Skeletal muscle satellite cell (primary cell): Measurements from ENCODE around the gene CAMTA1.

Experiments used
- H3K27me3 ChIP-seq: 2 replicates; pipeline ENCODE4 v1.7.0; 2013; ENCODE audit warnings: low read length; ENCODE audit not compliant: control insufficient read depth, insufficient read depth
- H3K36me3 ChIP-seq: 2 replicates; pipeline ENCODE4 v1.7.0; 2013; ENCODE audit warnings: mild to moderate bottlenecking, control low read depth, low read length; ENCODE audit not compliant: insufficient read depth
- H3K4me1 ChIP-seq: 2 replicates; pipeline ENCODE4 v1.7.0; 2013; ENCODE audit warnings: low read length; ENCODE audit not compliant: control insufficient read depth, insufficient read depth
- H3K4me2 ChIP-seq: 2 replicates; pipeline ENCODE4 v1.7.0; 2013; ENCODE audit warnings: mild to moderate bottlenecking, low read length
- H3K4me3 ChIP-seq: 2 replicates; pipeline ENCODE4 v1.7.0; 2013; ENCODE audit warnings: low read length
- H3K9ac ChIP-seq: 2 replicates; pipeline ENCODE4 v1.7.0; 2013; ENCODE audit warnings: mild to moderate bottlenecking, low read depth, low read length, moderate library complexity
- H3K9me3 ChIP-seq: replicated peaks from 2 replicates; pipeline ENCODE4 v1.7.0; 2013; ENCODE audit warnings: mild to moderate bottlenecking, control low read depth, low read length

CAMTA1 gene

DNA sequence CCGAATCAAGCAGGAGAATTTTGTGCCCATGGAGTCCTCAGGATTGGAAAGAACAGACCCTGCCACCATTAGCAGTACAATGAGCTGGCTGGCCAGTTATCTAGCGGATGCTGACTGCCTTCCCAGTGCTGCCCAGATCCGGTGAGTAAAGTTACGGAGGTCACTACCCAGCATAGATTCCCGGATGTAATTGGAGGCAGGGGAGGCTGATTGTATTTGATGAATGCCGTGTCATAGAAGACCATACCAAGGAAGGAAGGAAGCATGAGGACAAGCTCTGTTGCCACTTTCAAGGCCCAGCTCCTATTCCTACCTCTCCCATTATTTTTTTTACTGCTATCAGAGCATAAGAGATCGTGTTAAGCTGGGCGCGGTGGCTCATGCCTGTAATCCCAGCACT is 959.6 kb downstream of the CAMTA1 start:
- H3K4me1 ChIP-seq: no peaks in the 10 kb centered on the region
- H3K9ac ChIP-seq: no peak overlapping the region
- no peaks in the 10 kb centered on the region for H3K9me3 ChIP-seq
- no peak overlapping the region for H3K4me2 ChIP-seq
- H3K27me3 ChIP-seq: no peaks in the 10 kb centered on the region
- H3K36me3 ChIP-seq: no peaks in the 10 kb centered on the region
- H3K4me3 ChIP-seq: no peak overlapping the region

DNA sequence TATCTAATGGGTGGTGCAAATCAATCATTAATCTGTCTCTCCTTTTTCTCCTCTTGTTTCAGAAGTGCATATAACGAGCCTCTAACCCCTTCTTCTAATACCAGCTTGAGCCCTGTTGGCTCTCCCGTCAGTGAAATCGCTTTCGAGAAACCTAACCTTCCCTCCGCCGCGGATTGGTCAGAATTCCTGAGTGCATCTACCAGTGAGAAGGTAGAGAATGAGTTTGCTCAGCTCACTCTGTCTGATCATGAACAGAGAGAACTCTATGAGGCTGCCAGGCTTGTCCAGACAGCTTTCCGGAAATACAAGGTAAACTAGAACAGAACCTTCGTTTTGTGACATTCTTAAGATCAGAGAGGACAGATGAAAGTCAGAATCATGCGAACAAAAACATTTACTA is 960.5 kb downstream of the CAMTA1 start:
- Histone ChIP-seq H3K9me3 (no peaks in the 10 kb centered on the region), H3K27me3 (no peaks in the 10 kb centered on the region), H3K4me3 (no peak overlapping the region), H3K9ac (no peak overlapping the region), H3K4me1 (no peaks in the 10 kb centered on the region), H3K4me2 (no peak overlapping the region), H3K36me3 (no peaks in the 10 kb centered on the region)

DNA sequence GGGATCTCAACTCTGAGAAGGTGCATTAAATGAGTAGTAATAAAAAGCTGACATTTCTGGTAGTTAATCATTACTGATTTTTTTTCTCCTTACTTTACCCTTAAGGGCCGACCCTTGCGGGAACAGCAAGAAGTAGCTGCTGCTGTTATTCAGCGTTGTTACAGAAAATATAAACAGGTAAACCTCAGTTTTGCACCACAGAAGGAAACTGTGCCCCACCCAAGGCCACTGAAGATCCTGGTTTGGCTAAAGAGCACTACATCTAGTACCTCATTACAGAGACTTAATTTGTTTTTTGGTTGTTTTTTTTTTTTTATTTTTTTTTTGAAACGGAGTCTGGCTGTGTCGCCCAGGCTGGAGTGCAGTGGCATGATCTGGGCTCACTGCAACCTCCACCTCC is 962.4 kb downstream of the CAMTA1 start:
- H3K4me3 ChIP-seq: no peak overlapping the region
- H3K4me1 ChIP-seq: peaks cover 3% of the 10 kb centered on the region
- H3K9me3 ChIP-seq: no peaks in the 10 kb centered on the region
- H3K36me3 ChIP-seq: no peaks in the 10 kb centered on the region
- H3K27me3 ChIP-seq: no peaks in the 10 kb centered on the region
- no peak overlapping the region for H3K9ac ChIP-seq
- no peak overlapping the region for H3K4me2 ChIP-seq

DNA sequence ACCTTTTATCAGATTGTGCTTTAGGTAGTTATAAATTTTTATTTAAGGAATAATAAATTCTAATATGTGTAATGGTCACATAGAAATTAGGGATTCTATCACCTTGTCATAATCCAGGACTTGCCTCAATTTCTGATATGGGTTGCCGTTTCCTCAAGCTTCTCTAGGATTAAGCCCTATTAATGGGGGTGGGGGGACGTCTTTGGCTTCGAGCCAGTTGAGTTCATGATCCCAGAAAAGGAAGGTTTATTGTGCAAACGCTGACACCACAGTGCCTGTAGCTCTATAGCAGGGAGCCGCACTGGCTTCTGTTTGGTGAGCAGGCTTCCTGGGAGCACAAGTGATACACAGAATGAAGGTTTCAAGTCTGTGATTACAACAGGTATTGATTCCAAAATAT is 963.9 kb downstream of the CAMTA1 start:
- Histone ChIP-seq H3K4me2 (no peak overlapping the region), H3K27me3 (no peaks in the 10 kb centered on the region), H3K9ac (no peak overlapping the region), H3K9me3 (no peaks in the 10 kb centered on the region), H3K4me3 (no peak overlapping the region), H3K36me3 (no peaks in the 10 kb centered on the region), H3K4me1 (peaks cover 3% of the 10 kb centered on the region)

DNA sequence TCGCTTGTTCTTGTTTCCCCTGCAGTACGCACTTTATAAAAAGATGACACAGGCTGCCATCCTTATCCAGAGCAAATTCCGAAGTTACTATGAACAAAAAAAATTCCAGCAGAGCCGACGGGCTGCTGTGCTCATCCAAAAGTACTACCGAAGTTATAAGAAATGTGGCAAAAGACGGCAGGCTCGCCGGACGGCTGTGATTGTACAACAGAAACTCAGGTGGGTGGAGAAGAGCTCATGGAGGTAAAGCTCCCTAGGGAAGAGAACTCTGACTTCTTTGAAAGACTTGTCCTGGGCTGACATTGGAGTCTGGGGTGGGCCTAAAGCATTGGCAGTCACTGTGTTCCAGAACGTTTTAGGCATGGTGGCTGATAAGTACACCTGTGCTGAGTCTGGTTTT is 965.9 kb downstream of the CAMTA1 start:
- no peaks in the 10 kb centered on the region for H3K27me3 ChIP-seq
- H3K4me2 ChIP-seq: no peak overlapping the region
- no peak overlapping the region for H3K9ac ChIP-seq
- no peaks in the 10 kb centered on the region for H3K36me3 ChIP-seq
- H3K4me3 ChIP-seq: no peak overlapping the region
- H3K9me3 ChIP-seq: no peaks in the 10 kb centered on the region
- peaks cover 3% of the 10 kb centered on the region for H3K4me1 ChIP-seq

DNA sequence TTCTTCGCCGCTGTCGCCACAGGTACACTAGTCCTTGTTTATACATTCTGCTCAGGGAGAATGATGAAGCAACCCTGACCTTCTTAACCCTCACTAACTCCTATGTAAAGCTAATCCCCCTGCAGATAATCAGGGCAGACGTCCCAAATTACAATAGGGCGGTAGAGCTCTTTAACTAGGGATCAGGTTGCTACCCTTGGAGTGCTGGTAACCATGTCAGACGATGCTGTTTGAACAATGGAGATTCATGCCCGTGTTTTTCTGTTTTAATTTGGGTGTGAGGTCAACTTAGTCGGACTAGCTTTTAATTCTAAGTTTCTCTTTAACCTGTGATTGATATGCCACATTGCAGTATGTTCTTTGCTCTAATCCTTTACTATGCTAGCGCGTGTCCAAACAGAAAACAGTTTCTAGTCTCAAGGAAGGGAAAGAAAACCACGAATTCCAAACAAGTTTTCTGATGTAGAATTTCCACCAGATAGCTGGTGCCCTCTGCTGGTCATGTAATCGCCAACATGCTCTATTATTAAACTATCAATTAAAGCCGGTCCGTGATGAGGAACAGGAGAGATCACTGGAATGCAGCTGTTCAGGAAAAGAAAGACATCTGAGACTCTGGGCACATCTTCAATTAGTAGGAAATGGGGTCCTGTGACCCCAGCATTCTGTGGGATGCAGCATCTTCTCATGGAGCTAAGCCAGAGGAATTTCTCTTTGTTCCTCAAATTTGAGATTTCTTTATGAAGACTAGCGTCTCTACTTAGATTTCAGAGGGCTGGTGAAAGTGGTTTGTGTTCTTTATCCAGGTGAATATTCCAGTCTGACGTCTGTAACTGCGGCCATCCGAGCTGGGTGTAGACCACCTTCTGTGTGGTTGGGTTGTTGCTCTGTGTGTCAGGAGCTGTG is 967.5 kb downstream of the CAMTA1 start:
- Histone ChIP-seq H3K4me1 (peaks cover 3% of the 10 kb centered on the region), H3K9ac (peak overlapping the region; percentile 44), H3K4me2 (peak overlapping the region; percentile 85), H3K4me3 (peak overlapping the region; percentile 64), H3K36me3 (no peaks in the 10 kb centered on the region), H3K9me3 (no peaks in the 10 kb centered on the region), H3K27me3 (no peaks in the 10 kb centered on the region)

DNA sequence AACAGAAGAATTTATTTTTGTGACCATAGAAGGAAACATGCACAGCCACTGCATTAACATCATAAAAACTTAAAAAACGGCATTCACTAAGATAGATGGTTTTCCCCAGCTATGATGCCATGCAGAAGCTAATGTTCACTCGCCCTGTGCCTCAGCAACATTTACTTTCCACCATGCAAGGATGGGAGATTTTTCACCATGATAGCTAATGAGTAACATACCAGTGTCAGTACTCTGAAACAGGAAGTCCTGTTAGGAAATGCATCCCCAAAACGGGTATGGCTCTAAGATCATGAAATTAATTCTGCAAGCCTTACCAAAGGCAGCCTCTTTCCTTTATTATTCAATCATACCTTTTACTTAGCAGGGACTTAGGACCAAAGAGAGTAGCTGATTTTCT is 968.4 kb downstream of the CAMTA1 start:
- Histone ChIP-seq H3K27me3 (no peaks in the 10 kb centered on the region), H3K9ac (no peak overlapping the region), H3K36me3 (no peaks in the 10 kb centered on the region), H3K4me1 (peaks cover 3% of the 10 kb centered on the region), H3K4me2 (no peak overlapping the region), H3K4me3 (no peak overlapping the region), H3K9me3 (no peaks in the 10 kb centered on the region)

DNA sequence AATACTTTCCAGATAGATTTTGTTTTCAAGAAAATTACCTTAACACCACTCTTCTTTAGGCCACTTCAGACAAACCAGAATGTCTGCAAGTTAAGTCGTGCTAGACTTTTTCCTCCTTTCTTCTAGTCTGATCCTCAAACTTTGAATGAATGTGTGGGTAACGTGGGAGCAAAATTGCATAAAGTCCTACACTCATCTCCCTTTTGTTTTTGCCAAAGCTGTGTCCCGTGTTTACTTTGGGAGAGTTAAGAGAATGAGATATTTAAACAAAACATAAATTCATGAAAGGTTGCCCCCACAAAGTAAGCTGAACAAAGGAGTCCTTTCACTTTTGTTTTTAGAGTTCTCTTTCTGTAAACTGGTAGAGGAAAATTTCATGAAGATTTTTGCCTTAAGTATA is 969.0 kb downstream of the CAMTA1 start:
- Histone ChIP-seq H3K4me2 (no peak overlapping the region), H3K36me3 (no peaks in the 10 kb centered on the region), H3K4me3 (no peak overlapping the region), H3K9ac (no peak overlapping the region), H3K4me1 (peaks cover 3% of the 10 kb centered on the region), H3K9me3 (no peaks in the 10 kb centered on the region), H3K27me3 (no peaks in the 10 kb centered on the region)

DNA sequence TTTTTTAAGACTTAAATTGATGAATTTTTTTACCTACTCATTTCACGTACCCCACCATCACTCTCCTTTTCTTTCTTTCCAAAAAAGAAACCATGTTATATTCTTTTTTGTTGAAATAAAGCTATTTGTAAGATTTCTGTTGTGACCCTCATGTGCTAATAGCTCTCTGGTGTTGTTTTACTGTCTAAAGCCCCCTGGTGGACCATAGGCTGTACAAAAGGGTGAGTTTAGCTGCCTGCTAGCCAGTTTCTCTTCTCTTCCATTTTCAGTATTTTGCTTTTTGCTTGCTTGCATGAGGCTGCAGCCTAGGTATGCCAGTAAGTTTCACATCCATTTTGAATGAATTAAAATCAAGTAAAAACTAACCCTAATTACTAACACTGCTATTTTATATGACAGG is 970.2 kb downstream of the CAMTA1 start:
- Histone ChIP-seq H3K4me1 (peaks cover 3% of the 10 kb centered on the region), H3K27me3 (peaks cover 1% of the 10 kb centered on the region), H3K9me3 (no peaks in the 10 kb centered on the region), H3K4me3 (no peak overlapping the region), H3K9ac (no peak overlapping the region), H3K4me2 (no peak overlapping the region), H3K36me3 (no peaks in the 10 kb centered on the region)

DNA sequence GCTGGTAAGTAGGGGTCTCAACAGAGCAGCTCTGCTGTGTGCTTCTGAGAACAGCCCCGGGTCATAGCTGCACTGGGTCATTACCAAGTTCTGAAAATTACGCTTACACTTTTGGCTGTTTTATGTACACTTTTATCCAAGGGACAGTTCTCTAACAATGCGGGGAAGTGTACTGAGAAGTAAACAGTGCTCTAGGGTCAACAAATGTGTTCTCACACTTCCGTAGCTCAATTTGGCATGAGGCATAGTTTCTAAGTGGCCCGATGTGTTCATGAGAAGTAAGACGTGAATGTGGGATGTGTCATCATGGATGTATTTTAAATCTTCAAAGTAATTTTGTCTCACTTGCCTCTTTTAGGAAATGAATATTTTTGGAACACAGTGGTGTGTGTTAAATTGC is 975.0 kb downstream of the CAMTA1 start:
- Histone ChIP-seq H3K4me1 (no peaks in the 10 kb centered on the region), H3K9ac (no peak overlapping the region), H3K9me3 (no peaks in the 10 kb centered on the region), H3K4me2 (no peak overlapping the region), H3K36me3 (no peaks in the 10 kb centered on the region), H3K4me3 (no peak overlapping the region), H3K27me3 (peaks cover 13% of the 10 kb centered on the region)

DNA sequence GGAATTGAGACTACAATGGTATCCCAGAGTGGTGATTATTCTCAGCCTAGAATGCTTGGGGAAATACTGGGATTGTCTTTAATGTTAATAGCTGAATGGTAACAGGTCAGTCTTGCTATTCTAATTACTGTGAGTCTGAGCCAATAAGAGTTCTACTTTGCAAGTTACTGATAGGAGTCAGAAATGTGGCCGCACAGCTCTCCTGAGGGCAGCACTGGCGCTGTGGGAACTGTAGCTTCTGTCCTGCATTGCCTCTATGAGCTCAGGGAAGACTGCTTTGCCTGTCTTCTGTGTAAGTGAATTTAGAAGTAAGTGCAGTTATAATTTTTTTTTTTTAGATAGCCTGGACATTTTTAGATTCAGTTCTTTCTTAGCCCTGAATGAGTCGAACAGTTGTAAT is 975.8 kb downstream of the CAMTA1 start:
- Histone ChIP-seq H3K9ac (no peak overlapping the region), H3K4me1 (no peaks in the 10 kb centered on the region), H3K4me3 (no peak overlapping the region), H3K36me3 (no peaks in the 10 kb centered on the region), H3K4me2 (no peak overlapping the region), H3K27me3 (peaks cover 13% of the 10 kb centered on the region), H3K9me3 (no peaks in the 10 kb centered on the region)

DNA sequence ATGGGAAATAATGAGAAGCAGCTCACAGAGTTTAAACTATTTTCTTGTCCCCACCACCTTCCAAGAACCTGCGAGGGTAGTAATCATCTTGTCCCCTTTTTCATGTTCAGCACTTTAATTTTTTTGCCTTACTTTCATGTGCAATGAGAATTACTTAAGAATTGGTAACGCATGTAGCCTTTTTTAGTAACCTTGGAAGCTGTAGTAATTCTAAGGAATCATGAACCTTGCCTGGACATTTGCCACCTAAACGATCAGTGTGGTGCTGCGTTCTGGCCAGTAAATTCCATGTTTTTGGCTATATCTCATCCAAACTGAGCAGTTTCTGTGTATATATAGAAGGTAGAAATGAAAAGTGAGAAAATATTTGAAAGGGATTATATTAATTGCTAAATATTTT is 981.9 kb downstream of the CAMTA1 start:
- Histone ChIP-seq H3K4me3 (no peak overlapping the region), H3K36me3 (no peaks in the 10 kb centered on the region), H3K4me2 (no peak overlapping the region), H3K9me3 (no peaks in the 10 kb centered on the region), H3K4me1 (peaks cover 9% of the 10 kb centered on the region), H3K27me3 (peaks cover 7% of the 10 kb centered on the region), H3K9ac (no peak overlapping the region)
